Measurements from ENCODE around the gene KLHL40.

Gene KLHL40

GRCh38 chr3:42729404-42730145, 44.2 kb downstream of the KLHL40 start:
- in situ Hi-C loops (cut with HindIII; ENCODE audit: low pct_ligation_motif_present, low sequenced_read_pairs), result no loop called here
- Histone ChIP-seq H3K36me3 (replicated peaks) (no peaks in the 10 kb centered on the region), H3K27ac (no peak overlapping the region), H3K4me3 (ENCODE audit: low read depth, low read length) (no peak overlapping the region), H3K27me3 (replicated peaks) (no peaks in the 10 kb centered on the region)
- no peak for TF ChIP-seq CTCF (IDR thresholded peaks at IDR 0.05; ENCODE audit: low read depth, low read length, missing control alignments)
- DNase-seq, result no peak

- no peak for TF ChIP-seq CTCF (IDR thresholded peaks at IDR 0.05; ENCODE audit: low read depth, low read length, missing control alignments)
- in situ Hi-C loops (cut with HindIII; ENCODE audit: low pct_ligation_motif_present, low sequenced_read_pairs), result no loop called here
- no peak for DNase-seq
- Histone ChIP-seq H3K27ac (no peak overlapping the region), H3K27me3 (replicated peaks) (no peaks in the 10 kb centered on the region), H3K36me3 (replicated peaks) (no peaks in the 10 kb centered on the region), H3K4me3 (ENCODE audit: low read depth, low read length) (no peak overlapping the region)
Observed at GRCh38 chr3:42730294-42730693, 45.0 kb downstream of the KLHL40 start.

- DNase-seq, result no peak
- Histone ChIP-seq H3K27ac (no peak overlapping the region), H3K27me3 (replicated peaks) (no peaks in the 10 kb centered on the region), H3K36me3 (replicated peaks) (no peaks in the 10 kb centered on the region), H3K4me3 (ENCODE audit: low read depth, low read length) (no peak overlapping the region)
- in situ Hi-C loops (cut with HindIII; ENCODE audit: low pct_ligation_motif_present, low sequenced_read_pairs), result no loop called here
- TF ChIP-seq CTCF (IDR thresholded peaks at IDR 0.05; ENCODE audit: low read depth, low read length, missing control alignments), result no peak
Observed at GRCh38 chr3:42730706-42731420, 45.5 kb downstream of the KLHL40 start.

- no peak overlapping the region for H3K27ac ChIP-seq
- no peaks in the 10 kb centered on the region for H3K36me3 ChIP-seq (replicated peaks)
- no peak for DNase-seq
- in situ Hi-C loops (cut with HindIII; ENCODE audit: low pct_ligation_motif_present, low sequenced_read_pairs), result no loop called here
- no peak overlapping the region for H3K4me3 ChIP-seq (ENCODE audit: low read depth, low read length)
- H3K27me3 ChIP-seq (replicated peaks), result no peaks in the 10 kb centered on the region
- TF ChIP-seq CTCF (IDR thresholded peaks at IDR 0.05; ENCODE audit: low read depth, low read length, missing control alignments), result no peak
Observed at GRCh38 chr3:42731476-42732195, 46.3 kb downstream of the KLHL40 start.

GRCh38 chr3:42732196-42732828, 47.0 kb downstream of the KLHL40 start:
- Histone ChIP-seq H3K4me3 (ENCODE audit: low read depth, low read length) (no peak overlapping the region), H3K27me3 (replicated peaks) (no peaks in the 10 kb centered on the region), H3K36me3 (replicated peaks) (no peaks in the 10 kb centered on the region), H3K27ac (no peak overlapping the region)
- no peak for DNase-seq
- in situ Hi-C loops (cut with HindIII; ENCODE audit: low pct_ligation_motif_present, low sequenced_read_pairs), result no loop called here
- no peak for TF ChIP-seq CTCF (IDR thresholded peaks at IDR 0.05; ENCODE audit: low read depth, low read length, missing control alignments)
